Ishikawa (cell line): ENCODE measurements around the gene SLC38A10.

Source experiments
- CREB1 ChIP-seq: IDR thresholded peaks from 2 replicates; pipeline ENCODE4 v1.6.1; 2012; ENCODE audit warnings: low read depth
- EP300 ChIP-seq: IDR thresholded peaks from 2 replicates; pipeline ENCODE4 v1.6.1; 2012; ENCODE audit warnings: borderline replicate concordance
- MAX ChIP-seq: IDR thresholded peaks from 2 replicates; pipeline ENCODE4 v1.6.1; 2012
- RAD21 ChIP-seq: IDR thresholded peaks from 2 replicates; pipeline ENCODE4 v1.6.1; 2012; ENCODE audit warnings: low read depth
- REST ChIP-seq: IDR thresholded peaks from 2 replicates; pipeline ENCODE4 v1.6.1; 2012; ENCODE audit warnings: low read depth, mild to moderate bottlenecking
- TAF1 ChIP-seq: IDR thresholded peaks from 2 replicates; pipeline ENCODE4 v1.6.1; 2012; ENCODE audit warnings: low read depth, mild to moderate bottlenecking
- TCF12 ChIP-seq: IDR thresholded peaks from 2 replicates; pipeline ENCODE4 v1.6.1; 2012; ENCODE audit warnings: low read depth
- TEAD4 ChIP-seq: IDR thresholded peaks from 2 replicates; pipeline ENCODE4 v1.6.1; 2012
- YY1 ChIP-seq: IDR thresholded peaks from 2 replicates; pipeline ENCODE4 v1.6.1; 2012; ENCODE audit warnings: low read depth
- ZBTB7A ChIP-seq: IDR thresholded peaks from 2 replicates; pipeline ENCODE4 v1.6.1; 2012; ENCODE audit warnings: low read depth

GRCh38 chr17:81202318-81202717 is 92.8 kb downstream of the SLC38A10 start:
- no peak for TF ChIP-seq TEAD4
- no peak for TF ChIP-seq REST
- TF ChIP-seq EP300: no peak
- TF ChIP-seq RAD21: no peak
- no peak for TF ChIP-seq CREB1
- TF ChIP-seq TAF1: no peak
- no peak for TF ChIP-seq YY1
- no peak for TF ChIP-seq ZBTB7A
- no peak for TF ChIP-seq TCF12
- no peak for TF ChIP-seq MAX
